ENCODE results near the gene RABGGTA.
"Not testable (repeated sequence)": the region's sequence is repeated elsewhere in the genome, so short reads cannot be mapped to it uniquely, and the experiment has no call there.

The RABGGTA gene

GRCh38 chr14:24219521-24219920, 51.9 kb downstream of the RABGGTA start:
- no peak for DNase-seq (ENCODE audit: low read depth in 2 of 3, low spot score in 1 of 3)

- DNase-seq (ENCODE audit: low read depth in 2 of 3, low spot score in 1 of 3), result no peak
These were observed 52.3 kb downstream of the RABGGTA start for GRCh38 chr14:24219080-24219479.

- DNase-seq (ENCODE audit: low read depth in 2 of 3, low spot score in 1 of 3), result not testable (repeated sequence)
These were observed 54.5 kb downstream of the RABGGTA start for GRCh38 chr14:24216876-24217275.

- DNase-seq (ENCODE audit: low read depth in 2 of 3, low spot score in 1 of 3), result no peak
These were observed 55.1 kb downstream of the RABGGTA start for GRCh38 chr14:24216345-24216699.

Data from stimulated activated CD4-positive, alpha-beta T cell treated with anti-CD3 and anti-CD28 coated beads, Interleukin-12 subunit alpha, Interleukin-12 subunit beta, amount 100 ng/mL, for 48 hours (primary cell).